ENCODE results near the gene ACIN1. TPM values are rescaled to one million over a fixed set of nuclear protein-coding genes. Genes with fewer than 3 reads are reported as not detected.

The ACIN1 gene, protein sequence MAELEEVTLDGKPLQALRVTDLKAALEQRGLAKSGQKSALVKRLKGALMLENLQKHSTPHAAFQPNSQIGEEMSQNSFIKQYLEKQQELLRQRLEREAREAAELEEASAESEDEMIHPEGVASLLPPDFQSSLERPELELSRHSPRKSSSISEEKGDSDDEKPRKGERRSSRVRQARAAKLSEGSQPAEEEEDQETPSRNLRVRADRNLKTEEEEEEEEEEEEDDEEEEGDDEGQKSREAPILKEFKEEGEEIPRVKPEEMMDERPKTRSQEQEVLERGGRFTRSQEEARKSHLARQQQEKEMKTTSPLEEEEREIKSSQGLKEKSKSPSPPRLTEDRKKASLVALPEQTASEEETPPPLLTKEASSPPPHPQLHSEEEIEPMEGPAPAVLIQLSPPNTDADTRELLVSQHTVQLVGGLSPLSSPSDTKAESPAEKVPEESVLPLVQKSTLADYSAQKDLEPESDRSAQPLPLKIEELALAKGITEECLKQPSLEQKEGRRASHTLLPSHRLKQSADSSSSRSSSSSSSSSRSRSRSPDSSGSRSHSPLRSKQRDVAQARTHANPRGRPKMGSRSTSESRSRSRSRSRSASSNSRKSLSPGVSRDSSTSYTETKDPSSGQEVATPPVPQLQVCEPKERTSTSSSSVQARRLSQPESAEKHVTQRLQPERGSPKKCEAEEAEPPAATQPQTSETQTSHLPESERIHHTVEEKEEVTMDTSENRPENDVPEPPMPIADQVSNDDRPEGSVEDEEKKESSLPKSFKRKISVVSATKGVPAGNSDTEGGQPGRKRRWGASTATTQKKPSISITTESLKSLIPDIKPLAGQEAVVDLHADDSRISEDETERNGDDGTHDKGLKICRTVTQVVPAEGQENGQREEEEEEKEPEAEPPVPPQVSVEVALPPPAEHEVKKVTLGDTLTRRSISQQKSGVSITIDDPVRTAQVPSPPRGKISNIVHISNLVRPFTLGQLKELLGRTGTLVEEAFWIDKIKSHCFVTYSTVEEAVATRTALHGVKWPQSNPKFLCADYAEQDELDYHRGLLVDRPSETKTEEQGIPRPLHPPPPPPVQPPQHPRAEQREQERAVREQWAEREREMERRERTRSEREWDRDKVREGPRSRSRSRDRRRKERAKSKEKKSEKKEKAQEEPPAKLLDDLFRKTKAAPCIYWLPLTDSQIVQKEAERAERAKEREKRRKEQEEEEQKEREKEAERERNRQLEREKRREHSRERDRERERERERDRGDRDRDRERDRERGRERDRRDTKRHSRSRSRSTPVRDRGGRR
- total RNA-seq: 71.7 and 101 TPM in 2 replicates

DNA sequence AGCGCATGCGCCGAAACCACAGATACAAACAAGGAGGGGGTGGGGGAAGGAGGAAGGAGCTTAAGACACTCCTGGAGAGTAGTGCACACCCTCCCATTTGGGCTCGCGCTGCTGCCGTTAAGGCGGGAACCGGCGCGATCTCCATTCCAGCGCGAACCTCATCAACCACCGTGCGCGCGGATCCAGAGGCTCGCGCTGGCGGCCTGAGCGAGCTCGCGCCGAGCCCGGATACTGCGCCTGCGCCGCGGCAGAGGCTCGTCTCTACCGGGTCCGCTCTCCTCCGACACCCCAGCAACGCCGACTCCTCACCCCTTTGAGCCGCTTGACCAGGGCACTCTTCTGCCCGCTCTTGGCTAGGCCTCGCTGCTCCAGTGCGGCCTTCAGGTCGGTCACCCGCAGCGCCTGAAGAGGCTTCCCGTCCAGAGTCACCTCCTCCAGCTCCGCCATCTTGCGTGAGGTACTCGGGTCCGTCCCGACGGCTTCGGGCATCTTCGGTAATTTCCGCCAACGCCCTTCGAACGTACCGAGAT is at the start of gene ACIN1:
Gene ACIN1, minus strand, starts transcription at position 471 of the 530 bp plus-strand sequence. Its CDS starts 24 bp downstream, at position 447.

DNA sequence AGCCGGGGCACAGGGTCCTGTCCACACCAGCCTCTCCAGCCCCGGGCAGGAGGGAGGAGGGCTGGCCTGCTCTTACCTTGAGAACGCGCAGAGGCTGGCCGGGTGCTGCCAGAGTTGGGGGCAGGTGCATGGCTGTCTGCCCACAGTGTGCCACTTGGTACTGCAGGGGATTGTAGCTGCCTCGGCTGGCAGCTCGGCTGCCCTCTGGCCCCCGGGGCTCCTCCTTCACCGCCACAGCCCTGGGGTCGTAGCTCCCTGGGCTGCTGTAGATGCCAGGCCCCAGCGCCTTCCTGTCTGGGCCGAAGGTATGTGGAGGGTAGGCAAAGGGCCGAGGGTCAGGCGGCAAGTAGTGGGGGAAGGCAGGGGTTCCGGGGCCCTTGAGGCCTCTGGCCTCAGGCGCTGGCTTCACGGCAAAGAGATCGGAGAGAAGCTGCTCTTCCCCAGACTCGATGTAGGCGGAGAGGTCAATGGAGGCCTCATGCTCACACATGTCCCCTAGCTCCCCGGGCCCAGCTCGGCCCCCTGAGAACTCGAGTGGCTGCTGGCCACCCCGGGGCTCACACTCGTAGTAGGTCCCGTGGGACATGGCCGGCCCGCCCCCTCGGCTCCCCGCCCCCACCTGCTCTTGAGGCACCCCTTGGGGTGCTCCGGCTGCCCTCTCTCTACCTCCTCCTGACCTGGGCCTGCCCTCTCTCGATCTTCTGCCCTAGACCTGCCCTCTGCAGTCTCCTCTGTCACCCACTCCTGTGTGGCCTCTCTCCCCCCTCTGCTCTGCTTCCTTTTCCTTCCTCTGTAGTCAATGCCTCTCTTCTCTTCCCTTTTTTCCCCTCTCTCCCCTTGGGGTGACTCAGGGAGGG is 23.8 kb upstream of the ACIN1 start, which contains the start of gene CEBPE:
Gene CEBPE, minus strand, starts transcription at position 750 of the 857 bp plus-strand sequence. Its CDS starts 164 bp downstream, at position 586.

DNA sequence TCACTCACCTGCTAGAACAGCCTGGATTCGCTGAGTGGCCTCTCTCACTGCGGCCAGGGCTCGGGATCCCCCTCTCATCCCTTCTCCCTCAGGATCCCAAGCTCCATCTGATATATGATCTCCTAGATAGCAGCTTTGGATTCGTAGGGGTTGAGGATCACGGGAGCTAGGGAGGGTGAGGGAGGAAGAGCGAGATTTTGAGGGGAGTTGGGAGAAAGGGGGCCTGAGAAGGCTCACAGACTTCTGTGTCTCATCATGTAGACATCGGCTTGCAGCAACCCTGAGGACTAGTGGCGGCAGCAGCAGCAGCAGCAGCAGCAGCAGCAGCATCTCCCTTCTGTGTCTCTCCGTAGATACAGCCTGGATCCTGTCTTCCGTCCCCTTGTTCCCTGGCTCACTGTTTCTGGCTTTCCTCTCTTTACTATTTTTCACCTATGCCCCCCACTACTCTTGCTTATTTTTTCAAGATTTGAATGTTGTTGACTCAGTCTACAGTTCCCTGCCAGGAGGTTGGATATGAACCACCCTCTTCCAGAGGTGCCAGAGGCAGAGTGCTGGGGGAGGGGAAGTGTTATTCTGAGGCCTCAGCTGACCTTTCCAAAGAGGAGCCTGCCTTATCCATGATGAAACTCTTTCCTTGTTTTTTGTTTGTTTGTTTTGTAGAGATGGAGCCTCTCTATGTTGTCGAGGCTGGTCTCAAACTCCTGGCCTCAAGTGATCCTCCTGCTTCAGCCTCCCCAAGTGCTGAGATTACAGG is 9.8 kb upstream of the ACIN1 start, which contains the start of gene CIROP:
Gene CIROP, minus strand, starts transcription at position 399 of the 757 bp plus-strand sequence. Its CDS starts 69 bp downstream, at position 330.

DNA sequence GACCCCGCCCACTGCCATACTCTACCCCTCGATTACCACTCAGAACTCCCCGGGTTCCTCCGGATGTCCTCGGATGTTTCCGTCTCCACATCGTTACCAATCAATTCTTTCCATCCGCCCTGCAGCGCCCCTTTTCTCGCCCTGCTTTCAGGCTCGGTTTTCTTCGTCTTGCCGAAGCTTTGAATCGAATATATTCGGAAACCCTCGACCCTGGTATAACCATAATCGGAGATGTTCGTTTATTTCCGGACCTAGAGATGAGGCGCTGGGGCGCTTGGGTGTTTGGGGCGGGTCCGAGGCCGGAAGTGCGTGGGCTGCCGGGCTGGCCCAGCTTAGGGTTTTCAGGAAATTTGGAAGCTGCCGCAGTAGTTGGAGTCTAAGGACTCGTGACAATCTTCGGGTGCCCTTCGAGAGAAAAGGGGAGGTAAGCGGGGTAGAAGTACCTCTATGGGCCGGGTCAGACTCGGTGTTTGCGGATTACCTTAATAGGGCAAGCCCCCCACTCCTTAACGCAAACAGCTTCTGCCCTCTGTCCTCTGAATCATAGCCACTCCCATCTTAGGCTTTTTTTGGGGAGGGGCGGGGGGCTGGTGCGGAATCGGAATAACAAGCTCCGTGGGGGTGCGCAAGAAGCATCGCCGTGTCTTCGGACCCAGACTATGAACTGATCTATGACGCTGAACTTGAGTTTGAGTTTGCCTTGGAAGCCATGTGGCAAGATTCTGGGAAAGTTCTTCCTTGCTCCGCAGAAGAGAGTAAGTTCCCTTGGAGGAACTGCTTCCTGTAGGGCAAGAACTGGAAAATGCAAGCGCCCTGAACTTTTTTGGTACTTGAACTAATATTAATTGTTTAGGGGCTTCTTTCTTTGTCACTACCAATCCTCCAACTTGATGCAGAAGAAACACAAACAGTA is 516 bp upstream of the ACIN1 start, which contains the start of gene C14orf119:
Gene C14orf119, plus strand, starts transcription at position 310 of the 913 bp plus-strand sequence. CDS start 2,154 bp downstream, outside the sequence.

DNA sequence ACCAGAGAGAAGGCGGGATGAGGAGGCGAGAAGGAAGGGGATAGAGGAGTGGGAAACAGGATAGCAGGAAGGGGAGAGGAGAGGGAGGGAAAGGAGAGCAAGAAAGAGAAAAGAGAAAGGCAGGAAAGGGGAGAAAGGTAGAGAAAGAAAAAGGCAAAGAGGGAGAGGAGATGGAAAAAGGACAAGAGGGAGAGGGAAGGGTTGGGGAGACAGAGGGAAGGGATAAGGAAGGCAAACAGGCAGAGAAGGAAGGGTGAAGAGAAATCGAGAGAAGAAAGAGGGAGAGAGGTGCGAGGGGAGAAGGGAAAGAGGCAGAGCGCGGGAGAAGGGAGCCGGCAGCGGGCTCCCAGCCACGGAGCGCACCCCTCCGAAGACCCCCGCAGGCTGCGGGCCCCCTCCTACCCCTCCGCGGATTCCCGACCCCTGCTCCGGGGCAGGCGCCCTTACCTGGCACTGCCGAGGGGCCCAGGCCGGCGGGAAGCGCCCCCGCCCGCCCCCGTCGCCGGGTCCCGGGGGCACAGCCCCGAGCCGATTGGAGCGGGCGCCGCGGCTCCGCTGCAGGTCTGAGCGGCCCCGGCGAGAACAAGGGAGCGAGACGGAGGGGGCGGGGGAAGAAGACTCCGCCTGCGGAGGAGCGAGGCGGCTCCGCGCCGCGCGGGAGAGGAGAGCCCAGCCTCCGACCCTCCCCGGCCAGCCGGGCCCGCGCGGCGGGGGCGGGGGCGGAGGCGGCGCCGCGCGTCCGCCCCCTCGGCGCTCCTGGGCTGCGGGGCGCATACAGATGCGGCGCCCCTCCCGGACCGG is 37.8 kb downstream of the ACIN1 start, which contains the start of gene CDH24:
Gene CDH24, minus strand, starts transcription at position 565 of the 801 bp plus-strand sequence. CDS start 1,787 bp downstream, outside the sequence.

DNA sequence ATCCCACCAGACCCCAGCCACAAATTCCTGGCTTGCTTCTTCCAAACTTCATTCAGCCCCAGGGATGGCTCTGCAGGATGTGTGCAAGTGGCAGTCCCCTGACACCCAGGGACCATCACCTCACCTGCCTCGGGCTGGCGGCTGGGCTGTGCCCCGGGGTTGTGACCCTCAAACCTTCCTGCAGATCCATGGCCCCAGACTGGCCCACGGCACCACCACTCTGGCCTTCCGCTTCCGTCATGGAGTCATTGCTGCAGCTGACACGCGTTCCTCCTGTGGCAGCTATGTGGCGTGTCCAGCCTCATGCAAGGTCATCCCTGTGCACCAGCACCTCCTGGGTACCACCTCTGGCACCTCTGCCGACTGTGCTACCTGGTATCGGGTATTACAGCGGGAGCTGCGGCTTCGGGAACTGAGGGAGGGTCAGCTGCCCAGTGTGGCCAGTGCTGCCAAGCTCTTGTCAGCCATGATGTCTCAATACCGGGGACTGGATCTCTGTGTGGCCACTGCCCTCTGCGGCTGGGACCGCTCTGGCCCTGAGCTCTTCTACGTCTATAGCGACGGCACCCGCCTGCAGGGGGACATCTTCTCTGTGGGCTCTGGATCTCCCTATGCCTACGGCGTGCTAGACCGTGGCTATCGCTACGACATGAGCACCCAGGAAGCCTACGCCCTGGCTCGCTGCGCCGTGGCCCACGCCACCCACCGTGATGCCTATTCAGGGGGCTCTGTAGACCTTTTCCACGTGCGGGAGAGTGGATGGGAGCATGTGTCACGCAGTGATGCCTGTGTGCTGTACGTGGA is 52.6 kb downstream of the ACIN1 start, which contains the start of gene PSMB11:
Gene PSMB11, plus strand, starts transcription at position 51 of the 804 bp plus-strand sequence. Its CDS starts 14 bp downstream, at position 65.

DNA sequence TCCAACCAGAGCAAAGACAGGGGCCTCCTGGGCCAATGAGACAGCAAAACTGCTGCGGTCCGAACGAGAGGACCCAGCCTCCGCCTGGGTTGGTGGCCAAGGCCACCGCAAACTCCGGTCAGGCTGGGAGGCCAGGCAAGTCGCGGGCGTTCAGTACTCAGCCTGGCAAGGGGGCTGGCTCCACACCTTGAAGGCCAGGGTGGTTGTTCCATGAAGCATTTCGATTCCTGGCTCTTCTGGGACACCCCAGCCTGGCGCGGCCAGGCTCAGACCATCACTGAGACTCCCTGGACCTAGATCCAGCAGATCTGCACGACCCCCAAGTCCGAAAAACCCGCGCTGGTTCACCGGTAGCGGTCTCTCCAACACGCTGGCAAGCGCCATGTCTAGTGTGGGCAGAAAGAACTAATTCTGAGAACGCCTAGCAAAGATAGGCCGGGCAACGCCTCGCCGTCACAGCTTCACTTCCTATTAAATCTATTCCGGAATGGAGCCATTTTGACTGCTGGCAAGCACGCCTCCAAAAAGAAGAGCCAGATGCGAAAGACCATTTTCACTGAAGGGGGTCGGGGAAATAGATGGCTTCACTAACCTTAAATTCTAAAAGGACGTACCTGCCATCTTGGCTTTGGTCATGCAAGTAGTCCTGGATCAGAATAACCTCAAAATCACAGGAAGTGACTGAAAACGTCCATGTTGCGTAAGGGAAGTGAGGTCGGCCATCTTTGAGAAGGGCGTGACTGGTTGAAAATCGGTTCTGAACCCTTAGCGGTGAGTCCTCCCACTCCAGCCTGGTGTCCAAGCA is 60.2 kb downstream of the ACIN1 start, which contains the start of gene PSMB5:
Gene PSMB5, minus strand, starts transcription at position 403 of the 805 bp plus-strand sequence. Its CDS starts 19 bp downstream, at position 384.

DNA sequence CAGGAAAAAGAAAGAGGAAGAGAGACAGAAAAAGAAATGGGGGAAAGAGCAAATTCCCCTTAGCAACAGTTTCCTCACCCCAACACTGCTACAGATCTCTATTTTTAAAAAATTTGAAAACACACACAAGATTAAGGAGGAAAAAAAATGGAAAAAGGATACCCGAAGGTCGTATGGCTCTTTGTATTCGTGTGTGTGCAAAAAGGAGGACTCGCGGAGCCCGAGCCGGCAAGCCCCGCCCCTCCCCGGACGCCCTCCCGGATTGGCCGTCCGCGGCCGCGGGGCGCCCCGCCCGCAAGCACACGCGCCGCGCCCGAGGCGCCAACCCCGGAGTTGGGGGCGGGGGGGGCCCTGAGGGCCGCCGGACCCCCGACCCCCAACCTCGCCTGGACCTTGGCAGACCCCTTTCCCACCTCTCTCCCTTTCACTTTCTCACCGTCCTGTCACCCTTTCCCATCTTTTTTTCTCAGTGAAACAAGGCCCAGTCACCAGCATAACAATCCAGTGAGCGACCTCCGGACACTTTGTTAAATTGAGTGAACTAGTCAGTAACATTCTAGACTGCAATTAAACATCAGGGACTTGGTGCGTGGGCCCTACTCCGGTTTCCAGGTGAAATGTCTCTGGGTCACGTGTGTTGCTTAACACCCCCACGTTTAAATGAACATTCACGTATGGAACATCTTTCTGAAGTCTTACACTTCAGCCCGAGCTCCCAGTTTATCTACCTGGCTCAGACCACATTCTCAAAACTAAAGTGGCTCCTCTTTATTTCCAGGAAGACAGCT is 84.8 kb downstream of the ACIN1 start, which contains the start of gene C14orf93:
Gene C14orf93, minus strand, starts transcription at position 205 of the 788 bp plus-strand sequence. CDS start 11,120 bp downstream, outside the sequence.

Other genes starting within 250 kb of the ACIN1 start
- gene LRP10, start 223.4 kb downstream of the ACIN1 start, total RNA-seq: 43.2 and 48.3 TPM in 2 replicates
- 0.09 and 0.16 TPM in 2 replicates for gene REM2, start 211.9 kb downstream of the ACIN1 start, total RNA-seq
- 46.0 and 67.9 TPM in 2 replicates for gene RBM23, start 176.0 kb downstream of the ACIN1 start, total RNA-seq
- gene PRMT5, start 165.8 kb downstream of the ACIN1 start, total RNA-seq: 36.6 and 40.4 TPM in 2 replicates
- 32.6 and 32.9 TPM in 2 replicates for gene HAUS4, start 138.0 kb downstream of the ACIN1 start, total RNA-seq
- 18.0 and 18.1 TPM in 2 replicates for gene AJUBA, start 112.6 kb downstream of the ACIN1 start, total RNA-seq
- 12.1 and 16.4 TPM in 2 replicates for gene C14orf93, start 85.0 kb downstream of the ACIN1 start, total RNA-seq
- 196 and 218 TPM in 2 replicates for gene PSMB5, start 60.2 kb downstream of the ACIN1 start, total RNA-seq
- 0.09 TPM in 1 of 2 replicates, not detected in the other for gene PSMB11, start 52.9 kb downstream of the ACIN1 start, total RNA-seq
- gene CDH24, start 37.6 kb downstream of the ACIN1 start, total RNA-seq: 4.6 and 7.6 TPM in 2 replicates
- 63.5 and 95.0 TPM in 2 replicates for gene C14orf119, start 369 bp upstream of the ACIN1 start, total RNA-seq
- 1.3 and 4.6 TPM in 2 replicates for gene CIROP, start 9.9 kb upstream of the ACIN1 start, total RNA-seq
- 0.16 TPM in 1 of 2 replicates, not detected in the other for gene CEBPE, start 24.1 kb upstream of the ACIN1 start, total RNA-seq
- gene SLC7A8, start 88.5 kb upstream of the ACIN1 start, total RNA-seq: 15.8 and 25.9 TPM in 2 replicates
- gene RNF212B, start 142.8 kb upstream of the ACIN1 start, total RNA-seq: not detected in 2 replicates
- 3.3 and 4.8 TPM in 2 replicates for gene HOMEZ, start 191.0 kb upstream of the ACIN1 start, total RNA-seq
- 2.4 and 2.5 TPM in 2 replicates for gene PPP1R3E, start 207.7 kb upstream of the ACIN1 start, total RNA-seq
- 15.8 and 19.9 TPM in 2 replicates for gene BCL2L2, start 211.7 kb upstream of the ACIN1 start, total RNA-seq
- 85.4 and 91.9 TPM in 2 replicates for gene PABPN1, start 226.3 kb upstream of the ACIN1 start, total RNA-seq

Measured in bronchial smooth muscle cell (primary cell).